ENCODE data around the gene ZNF688.
"Not testable (repeated sequence)": the region's sequence is repeated elsewhere in the genome, so short reads cannot be mapped to it uniquely, and the experiment has no call there.

Gene ZNF688

GRCh38 chr16:30555315-30556124, 16.0 kb downstream of the ZNF688 start:
- DNase-seq, result no peak

GRCh38 chr16:30554557-30555314, 16.8 kb downstream of the ZNF688 start:
- no peak for DNase-seq

GRCh38 chr16:30553393-30553899, 18.1 kb downstream of the ZNF688 start:
- DNase-seq, result no peak

- no peak for DNase-seq
These were observed 18.6 kb downstream of the ZNF688 start for GRCh38 chr16:30552956-30553355.

GRCh38 chr16:30551781-30552180, 19.7 kb downstream of the ZNF688 start:
- peak; percentile 89 for DNase-seq

GRCh38 chr16:30548416-30549253, 22.9 kb downstream of the ZNF688 start:
- no peak for DNase-seq

GRCh38 chr16:30546115-30546514, 25.4 kb downstream of the ZNF688 start:
- DNase-seq, result no peak

- no peak for DNase-seq
These were observed 28.4 kb downstream of the ZNF688 start for GRCh38 chr16:30543067-30543466.

- no peak for DNase-seq
These were observed 29.8 kb downstream of the ZNF688 start for GRCh38 chr16:30541502-30542329.

GRCh38 chr16:30540916-30541464, 30.5 kb downstream of the ZNF688 start:
- not testable (repeated sequence) for DNase-seq

GRCh38 chr16:30539986-30540526, 31.5 kb downstream of the ZNF688 start:
- DNase-seq, result not testable (repeated sequence)

- DNase-seq, result no peak
These were observed 32.2 kb downstream of the ZNF688 start for GRCh38 chr16:30539000-30539964.

- DNase-seq, result not testable (repeated sequence)
These were observed 35.0 kb downstream of the ZNF688 start for GRCh38 chr16:30536391-30537024.

GRCh38 chr16:30535777-30536190, 35.7 kb downstream of the ZNF688 start:
- peak; percentile 58 for DNase-seq

GRCh38 chr16:30535106-30535776, 36.3 kb downstream of the ZNF688 start:
- peak; percentile 43 for DNase-seq

- DNase-seq, result peak; percentile 91
These were observed 37.0 kb downstream of the ZNF688 start, which contains the start of gene ZNF747 for GRCh38 chr16:30534368-30535105. Gene ZNF747, minus strand, starts transcription at chr16:30534858. Its CDS starts 179 bp downstream, at chr16:30534679.

GRCh38 chr16:30533748-30534367, 37.7 kb downstream of the ZNF688 start:
- DNase-seq, result no peak

GRCh38 chr16:30533146-30533522, 38.4 kb downstream of the ZNF688 start:
- DNase-seq, result no peak

All from CD4-positive, alpha-beta T cell treated with Interleukin-4 for 4 hours (primary cell).